Endothelial cell of umbilical vein (primary cell): ENCODE data around the gene MAML2. TPM values are rescaled to one million over a fixed set of nuclear protein-coding genes. Genes with fewer than 3 reads are reported as not detected.
A peak's percentile ranks its signal among the peaks of the same experiment; 100 is the strongest.

ENCODE experiments used
- BruUV-seq: library from RNA; stranded (reverse); fragments of 400-500 nt; replicated peaks from 2 replicates; lab custom pipeline; 2021; lab: Mats Ljungman, UMichigan
- CTCF ChIA-PET: fragments of 300-600, 350-600 bp; sonication (Branson Sonifier 250); formaldehyde crosslinking; loops from one replicate; lab custom pipeline; 2021; ENCODE audit warnings: antibody characterized with exemption, inconsistent platforms; lab: Charles Lee
- POLR2A ChIA-PET: fragments of 300-600, 350-600 bp; sonication (Branson Sonifier 250); formaldehyde crosslinking; loops from one replicate; lab custom pipeline; 2021; ENCODE audit warnings: antibody characterized with exemption, inconsistent platforms; lab: Charles Lee
- DNase-seq: peaks from one replicate; pipeline ENCODE4 v3.0.0-alpha.2; 2011; ENCODE audit warnings: low read depth, low spot score
- FAIRE-seq: peaks from 2 replicates; lab custom pipeline; 2011; peaks lifted over from hg19 to GRCh38; lab: Jason Lieb, UNC
- H2AFZ ChIP-seq: 2 replicates; pipeline ENCODE4 v1.6.0; 2012; ENCODE audit warnings: low read depth, low read length, control low read depth, inconsistent platforms
- H3K27ac ChIP-seq: 2 replicates; pipeline ENCODE4 v1.5.1; 2011; ENCODE audit warnings: low read depth, mild to moderate bottlenecking, control low read depth, low read length, moderate library complexity; ENCODE audit not compliant: insufficient read depth
- H3K27me3 ChIP-seq, 2 experiments: 2 replicates each; pipeline versions ENCODE4 v1.6.0 to v1.6.1; 2011; ENCODE audit warnings: low read length in 2 of 2, mixed read lengths in 1 of 2; ENCODE audit not compliant: control insufficient read depth in 2 of 2, insufficient read depth in 2 of 2
- H3K36me3 ChIP-seq, 2 experiments: 2 replicates in 1 of 2; 3 replicates in 1 of 2; pipeline ENCODE4 v1.5.1; 2011; ENCODE audit warnings: low read length in 2 of 2, mild to moderate bottlenecking in 1 of 2, moderate library complexity in 1 of 2; ENCODE audit not compliant: control insufficient read depth in 2 of 2, insufficient read depth in 2 of 2; ENCODE audit errors: extremely low read depth in 1 of 2
- H3K4me1 ChIP-seq: 3 replicates; pipeline ENCODE4 v1.5.1; 2011; ENCODE audit warnings: mild to moderate bottlenecking, low read length; ENCODE audit not compliant: control insufficient read depth, insufficient read depth; ENCODE audit errors: extremely low read depth
- H3K4me2 ChIP-seq: 2 replicates; pipeline ENCODE4 v1.6.1; 2011; ENCODE audit warnings: low read length, control low read depth, mixed read lengths; ENCODE audit not compliant: insufficient read depth
- H3K4me3 ChIP-seq, 3 experiments: fragments of 200-600 bp in 1 of 3; sonication (generic), shearing (Covaris generic) in 1 of 3; replicated peaks in 1 of 3; 2 replicates each; pipeline ENCODE4 v1.5.1; 2011 to 2016; ENCODE audit warnings: control low read depth in 3 of 3, low read length in 3 of 3, mild to moderate bottlenecking in 2 of 3, inconsistent platforms in 1 of 3, low read depth in 1 of 3, moderate library complexity in 1 of 3; ENCODE audit not compliant: insufficient read depth in 1 of 3
- H3K79me2 ChIP-seq: 2 replicates; pipeline ENCODE4 v1.6.0; 2012; ENCODE audit warnings: low read length, inconsistent platforms; ENCODE audit not compliant: control insufficient read depth, insufficient read depth
- H3K9ac ChIP-seq: replicated peaks from 2 replicates; pipeline ENCODE3; 2011; ENCODE audit warnings: low read length, control low read depth; ENCODE audit not compliant: insufficient read depth; ENCODE audit errors: extremely low read depth
- H3K9me1 ChIP-seq: replicated peaks from 3 replicates; pipeline ENCODE4 v1.6.0; 2011; ENCODE audit warnings: mild to moderate bottlenecking, low read length; ENCODE audit not compliant: control insufficient read depth, insufficient read depth; ENCODE audit errors: extremely low read depth
- H3K9me3 ChIP-seq: replicated peaks from 2 replicates; pipeline ENCODE4 v1.5.1; 2012; ENCODE audit warnings: low read length, inconsistent platforms; ENCODE audit not compliant: control insufficient read depth, insufficient read depth
- H4K20me1 ChIP-seq: replicated peaks from 2 replicates; pipeline ENCODE3; 2011; ENCODE audit warnings: mild to moderate bottlenecking, low read length; ENCODE audit not compliant: control insufficient read depth, insufficient read depth; ENCODE audit errors: extremely low read depth
- EZH2 ChIP-seq: IDR thresholded peaks from 2 replicates; pipeline ENCODE4 v1.6.1; 2012; ENCODE audit warnings: borderline replicate concordance, low read depth, mild to moderate bottlenecking, moderate library complexity, low read length, inconsistent platforms; ENCODE audit not compliant: severe bottlenecking
- FOS ChIP-seq: IDR thresholded peaks from 2 replicates; pipeline ENCODE4 v1.6.1; 2011; ENCODE audit warnings: mild to moderate bottlenecking, low read length, moderate library complexity, borderline replicate concordance; ENCODE audit not compliant: insufficient read depth
- GATA2 ChIP-seq: IDR thresholded peaks from 2 replicates; pipeline ENCODE4 v1.7.0; 2011; ENCODE audit warnings: low read depth, mild to moderate bottlenecking, moderate library complexity, mixed read lengths, low read length; ENCODE audit not compliant: insufficient read length, insufficient read depth
- JUN ChIP-seq: IDR thresholded peaks from 2 replicates; pipeline ENCODE4 v1.6.1; 2011; ENCODE audit warnings: borderline replicate concordance, low read depth; ENCODE audit not compliant: insufficient read length, insufficient read depth
- POLR2A ChIP-seq: IDR thresholded peaks from 2 replicates; pipeline ENCODE4 v1.6.1; 2012; ENCODE audit warnings: low read depth, mild to moderate bottlenecking, control low read depth, low read length
- dilution Hi-C: fragments of 300-500 bp; cut with MboI; formaldehyde crosslinking; loops from one replicate; pipeline ENCODE4 v1.15.0; 2019; ENCODE audit warnings: low sequenced_read_pairs; ENCODE audit not compliant: extremely low pct_ligation_motif_present
- intact Hi-C: fragments of 100-400 bp; cut with micrococcal nuclease; formaldehyde crosslinking; loops from one replicate; pipeline ENCODE4 v1.10.0; 2022
- polyA plus RNA-seq, 4 experiments: library from polyadenylated mRNA; depleted of rRNA in 3 of 4; stranded (reverse) in 3 of 4; unstranded in 1 of 4; fragments of >200 nt; gene quantifications; 2 replicates each; pipeline versions ENCODE4 v1.2.1 to v1.2.3, GENCODE V29; 2011 to 2012; ENCODE audit warnings: missing spikeins in 1 of 4
- total RNA-seq: library from RNA; stranded (reverse); gene quantifications from 2 replicates; pipeline ENCODE4 v1.2.3, GENCODE V29; 2021
- TF ChIP-seq, protein P1 (sequence below): IDR thresholded peaks from 2 replicates; pipeline ENCODE4 v1.6.1; 2011; ENCODE audit not compliant: insufficient read depth, insufficient read length
- TF ChIP-seq, protein P2 (sequence below), 2 donors: IDR thresholded peaks; 1 replicate in 1 of 2; 2 replicates in 1 of 2; pipeline ENCODE4 v1.5.1; 2011; ENCODE audit warnings: low read length in 2 of 2, mild to moderate bottlenecking in 2 of 2, moderate library complexity in 2 of 2, control low read depth in 1 of 2, inconsistent platforms in 1 of 2, low read depth in 1 of 2; ENCODE audit not compliant: insufficient read depth in 1 of 2; ENCODE audit errors: extremely low read depth in 1 of 2

MAML2 gene
- total and polyA plus RNA-seq, 2 donors (not counting 3 experiments of a cell fraction or from before 2014, with no cell fraction given), result 12.4 to 16.8 TPM

DNA sequence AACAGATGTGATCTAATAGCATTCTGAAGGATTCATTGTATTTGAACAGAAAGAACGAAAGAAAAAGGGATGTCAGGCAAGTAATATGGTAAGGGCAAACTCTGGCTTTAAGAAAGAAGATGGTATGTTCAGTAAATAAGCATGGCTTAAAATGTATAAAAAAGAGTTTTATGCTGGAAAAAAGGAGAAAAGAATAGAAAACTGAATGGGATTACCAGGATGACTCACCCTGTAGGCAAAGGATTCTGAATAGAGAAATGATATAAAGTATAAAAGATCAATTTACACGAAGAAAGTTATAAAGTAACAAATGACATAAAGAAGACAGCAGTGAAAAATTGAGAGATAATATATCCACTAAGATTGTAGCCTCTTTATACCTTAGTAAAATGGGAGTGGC, 42.2 kb upstream of the MAML2 start:
- Histone ChIP-seq H3K4me1 (peaks cover 12% of the 10 kb centered on the region), H3K4me3 (no peak overlapping the region), H3K27me3 (no peaks in the 10 kb centered on the region), H2AFZ (no peak overlapping the region), H3K79me2 (peaks cover 39% of the 10 kb centered on the region), H3K36me3 (peaks cover 0 to 11% of the 10 kb centered on the region in 2 experiments), H4K20me1 (no peaks in the 10 kb centered on the region), H3K9ac (no peak overlapping the region), H3K27ac (no peak overlapping the region), H3K9me1 (no peaks in the 10 kb centered on the region), H3K4me2 (no peak overlapping the region), H3K9me3 (no peaks in the 10 kb centered on the region)
- DNase-seq, result no peak
- no TSS peak for BruUV-seq
- POLR2A ChIA-PET, result no interaction called here
- TF ChIP-seq FOS (peak; percentile 39), POLR2A (no peak), JUN (no peak)
- FAIRE-seq, result no peak
- CTCF ChIA-PET, result no interaction called here
- dilution Hi-C loops, result no loop called here
- intact Hi-C loops, result no loop called here

DNA sequence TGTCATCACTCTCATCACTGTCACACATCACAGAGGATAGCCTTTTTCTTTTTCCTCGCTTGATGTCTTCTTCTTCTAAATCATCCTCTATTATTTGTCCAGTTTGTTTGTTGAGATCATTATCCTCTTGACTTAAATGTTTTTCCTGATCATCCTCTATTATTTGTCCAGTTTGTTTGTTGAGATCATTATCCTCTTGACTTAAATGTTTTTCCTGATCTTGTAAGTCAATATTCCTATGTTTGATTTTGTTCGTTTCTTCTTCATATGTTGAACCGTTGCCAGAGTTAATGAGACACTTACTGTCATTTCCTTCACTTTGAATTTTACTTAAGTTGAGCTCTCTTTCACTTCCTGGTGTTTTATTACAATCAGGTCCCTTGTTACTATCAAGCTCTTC, 41.2 kb upstream of the MAML2 start:
- Histone ChIP-seq H4K20me1 (no peaks in the 10 kb centered on the region), H3K79me2 (peaks cover 34% of the 10 kb centered on the region), H3K9me1 (no peaks in the 10 kb centered on the region), H2AFZ (no peak overlapping the region), H3K36me3 (peaks cover 0 to 11% of the 10 kb centered on the region in 2 experiments), H3K27me3 (no peaks in the 10 kb centered on the region), H3K4me1 (peaks cover 12% of the 10 kb centered on the region), H3K4me2 (no peak overlapping the region), H3K4me3 (no peak overlapping the region), H3K9ac (no peak overlapping the region), H3K27ac (no peak overlapping the region), H3K9me3 (no peaks in the 10 kb centered on the region)
- BruUV-seq, result no TSS peak
- TF ChIP-seq, protein P1, sequence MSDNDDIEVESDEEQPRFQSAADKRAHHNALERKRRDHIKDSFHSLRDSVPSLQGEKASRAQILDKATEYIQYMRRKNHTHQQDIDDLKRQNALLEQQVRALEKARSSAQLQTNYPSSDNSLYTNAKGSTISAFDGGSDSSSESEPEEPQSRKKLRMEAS, result no peak
- TF ChIP-seq JUN (no peak), GATA2 (no peak), EZH2 (no peak)
- TF ChIP-seq, protein P2, sequence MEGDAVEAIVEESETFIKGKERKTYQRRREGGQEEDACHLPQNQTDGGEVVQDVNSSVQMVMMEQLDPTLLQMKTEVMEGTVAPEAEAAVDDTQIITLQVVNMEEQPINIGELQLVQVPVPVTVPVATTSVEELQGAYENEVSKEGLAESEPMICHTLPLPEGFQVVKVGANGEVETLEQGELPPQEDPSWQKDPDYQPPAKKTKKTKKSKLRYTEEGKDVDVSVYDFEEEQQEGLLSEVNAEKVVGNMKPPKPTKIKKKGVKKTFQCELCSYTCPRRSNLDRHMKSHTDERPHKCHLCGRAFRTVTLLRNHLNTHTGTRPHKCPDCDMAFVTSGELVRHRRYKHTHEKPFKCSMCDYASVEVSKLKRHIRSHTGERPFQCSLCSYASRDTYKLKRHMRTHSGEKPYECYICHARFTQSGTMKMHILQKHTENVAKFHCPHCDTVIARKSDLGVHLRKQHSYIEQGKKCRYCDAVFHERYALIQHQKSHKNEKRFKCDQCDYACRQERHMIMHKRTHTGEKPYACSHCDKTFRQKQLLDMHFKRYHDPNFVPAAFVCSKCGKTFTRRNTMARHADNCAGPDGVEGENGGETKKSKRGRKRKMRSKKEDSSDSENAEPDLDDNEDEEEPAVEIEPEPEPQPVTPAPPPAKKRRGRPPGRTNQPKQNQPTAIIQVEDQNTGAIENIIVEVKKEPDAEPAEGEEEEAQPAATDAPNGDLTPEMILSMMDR (IDR thresholded peaks at IDR 0.05; ENCODE audit: extremely low read depth in 1 of 2, insufficient read depth in 1 of 2, low read depth in 1 of 2, low read length in 2 of 2), result no peak
- ChIA-PET POLR2A (no interaction called here), CTCF (interaction anchor here (0.7 to 1.1 kb wide), 4 partner anchors 10 to 548 kb away, joined by 3 to 4 read pairs (median 4); partner anchors contain the start of gene MAML2)
- no peak for DNase-seq
- intact Hi-C loops, result no loop called here
- dilution Hi-C loops, result no loop called here
- peak; percentile 8 for FAIRE-seq
